Measurements from ENCODE around the gene FHIP2A. TPM values are rescaled to one million over a fixed set of nuclear protein-coding genes. Genes with fewer than 3 reads are reported as not detected.

FHIP2A gene
- total and polyA plus RNA-seq, 2 experiments from 2014 or later, result 6.7 to 11.8 TPM

DNA sequence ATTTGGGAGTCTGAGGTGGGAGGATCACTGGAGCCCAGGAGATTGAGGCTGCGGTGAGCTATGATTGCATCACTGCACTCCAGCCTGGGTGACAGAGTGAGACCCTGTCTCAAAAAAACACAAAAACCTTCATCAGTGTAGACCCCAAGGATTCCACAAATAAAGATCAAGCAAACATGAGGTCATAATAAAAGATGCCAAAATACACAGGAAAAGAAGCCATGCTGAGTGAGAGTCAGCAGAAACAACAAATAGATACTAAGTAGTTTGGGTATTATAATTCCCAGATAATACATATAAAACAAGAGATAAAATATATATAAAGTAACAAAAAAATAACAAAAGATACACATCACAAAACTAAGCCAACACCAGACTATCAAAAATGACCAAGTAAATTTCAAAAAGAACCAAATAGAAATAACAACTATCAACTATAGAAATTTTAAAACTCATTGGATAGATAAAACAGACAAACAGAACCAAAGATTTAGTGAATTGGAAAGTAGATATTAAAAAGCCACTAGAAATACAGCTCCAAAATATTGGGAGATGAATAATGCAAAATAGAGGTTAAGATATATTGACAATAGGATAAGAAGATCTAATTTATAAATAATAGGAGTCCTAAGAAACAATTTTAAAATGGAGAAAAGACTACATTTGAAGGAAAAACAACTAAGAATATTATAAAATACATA lies 48.9 kb upstream of the FHIP2A start:
- peaks cover 18% of the 10 kb centered on the region; the same call in 1 of the 2 replicates for H3K27me3 ChIP-seq (ENCODE audit: insufficient read depth)
- H3K4me3 ChIP-seq, result no peak overlapping the region
- no peaks in the 10 kb centered on the region for H3K4me1 ChIP-seq (ENCODE audit: insufficient read depth)
- no peak for ATAC-seq
- H3K79me2 ChIP-seq (replicated peaks; ENCODE audit: insufficient read depth), result no peaks in the 10 kb centered on the region
- H3K27ac ChIP-seq (ENCODE audit: low read depth), result no peak overlapping the region
- TF ChIP-seq STAT1 (IDR thresholded peaks at IDR 0.05; ENCODE audit: unreplicated experiment), result no peak
- TF ChIP-seq NANOG (IDR thresholded peaks at IDR 0.05; ENCODE audit: borderline replicate concordance), result no peak
- TF ChIP-seq CREB1 (CRISPR knock-in tag; IDR thresholded peaks at IDR 0.05; ENCODE audit: low read depth), result no peak
- TF ChIP-seq ZNF462 (CRISPR knock-in tag; IDR thresholded peaks at IDR 0.05), result no peak
- TF ChIP-seq EZH2 (IDR thresholded peaks at IDR 0.05; ENCODE audit: low read depth, unreplicated experiment), result no peak
- TF ChIP-seq, protein P1, sequence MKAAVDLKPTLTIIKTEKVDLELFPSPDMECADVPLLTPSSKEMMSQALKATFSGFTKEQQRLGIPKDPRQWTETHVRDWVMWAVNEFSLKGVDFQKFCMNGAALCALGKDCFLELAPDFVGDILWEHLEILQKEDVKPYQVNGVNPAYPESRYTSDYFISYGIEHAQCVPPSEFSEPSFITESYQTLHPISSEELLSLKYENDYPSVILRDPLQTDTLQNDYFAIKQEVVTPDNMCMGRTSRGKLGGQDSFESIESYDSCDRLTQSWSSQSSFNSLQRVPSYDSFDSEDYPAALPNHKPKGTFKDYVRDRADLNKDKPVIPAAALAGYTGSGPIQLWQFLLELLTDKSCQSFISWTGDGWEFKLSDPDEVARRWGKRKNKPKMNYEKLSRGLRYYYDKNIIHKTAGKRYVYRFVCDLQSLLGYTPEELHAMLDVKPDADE (IDR thresholded peaks at IDR 0.05), result no peak
- TF ChIP-seq POLR2AphosphoS5 (IDR thresholded peaks at IDR 0.05; ENCODE audit: low read depth), result no peak
- TF ChIP-seq REST (IDR thresholded peaks at IDR 0.05; ENCODE audit: unreplicated experiment), result no peak
- no peak for TF ChIP-seq JUNB (IDR thresholded peaks at IDR 0.05; ENCODE audit: unreplicated experiment)
- TF ChIP-seq, protein P2, sequence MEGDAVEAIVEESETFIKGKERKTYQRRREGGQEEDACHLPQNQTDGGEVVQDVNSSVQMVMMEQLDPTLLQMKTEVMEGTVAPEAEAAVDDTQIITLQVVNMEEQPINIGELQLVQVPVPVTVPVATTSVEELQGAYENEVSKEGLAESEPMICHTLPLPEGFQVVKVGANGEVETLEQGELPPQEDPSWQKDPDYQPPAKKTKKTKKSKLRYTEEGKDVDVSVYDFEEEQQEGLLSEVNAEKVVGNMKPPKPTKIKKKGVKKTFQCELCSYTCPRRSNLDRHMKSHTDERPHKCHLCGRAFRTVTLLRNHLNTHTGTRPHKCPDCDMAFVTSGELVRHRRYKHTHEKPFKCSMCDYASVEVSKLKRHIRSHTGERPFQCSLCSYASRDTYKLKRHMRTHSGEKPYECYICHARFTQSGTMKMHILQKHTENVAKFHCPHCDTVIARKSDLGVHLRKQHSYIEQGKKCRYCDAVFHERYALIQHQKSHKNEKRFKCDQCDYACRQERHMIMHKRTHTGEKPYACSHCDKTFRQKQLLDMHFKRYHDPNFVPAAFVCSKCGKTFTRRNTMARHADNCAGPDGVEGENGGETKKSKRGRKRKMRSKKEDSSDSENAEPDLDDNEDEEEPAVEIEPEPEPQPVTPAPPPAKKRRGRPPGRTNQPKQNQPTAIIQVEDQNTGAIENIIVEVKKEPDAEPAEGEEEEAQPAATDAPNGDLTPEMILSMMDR (conservative IDR thresholded peaks at IDR 0.05; ENCODE audit: low read depth in 2 of 2), result no peak
- TF ChIP-seq ZNF114 (CRISPR knock-in tag; IDR thresholded peaks at IDR 0.05), result no peak
- no peak for TF ChIP-seq EZH2phosphoT487 (IDR thresholded peaks at IDR 0.05; ENCODE audit: unreplicated experiment)
- no peak for TF ChIP-seq ZNF331 (CRISPR knock-in tag; IDR thresholded peaks at IDR 0.05; ENCODE audit: low read depth)
- H4K20me1 ChIP-seq (replicated peaks; ENCODE audit: insufficient read depth), result no peaks in the 10 kb centered on the region
- no peaks in the 10 kb centered on the region for H3K36me3 ChIP-seq (ENCODE audit: insufficient read depth)
- H3F3A ChIP-seq (replicated peaks; ENCODE audit: low read depth), result no peaks in the 10 kb centered on the region; the same call in 1 of the 2 replicates
- H3K4me1 Mint-ChIP-seq, result no peaks in the 10 kb centered on the region
- H3K4me2 ChIP-seq, result no peak overlapping the region
- no peaks in the 10 kb centered on the region for H3K9me2 ChIP-seq (ENCODE audit: insufficient read depth)
- DNase-seq (ENCODE audit: low spot score), result no peak
- no peak overlapping the region for H2AFZ ChIP-seq
- H3K27me3 Mint-ChIP-seq (ENCODE audit: insufficient read depth, low read depth, poor library complexity), result peaks cover 8% of the 10 kb centered on the region
- H3K27ac Mint-ChIP-seq, result no peak overlapping the region
- H3K9me3 Mint-ChIP-seq, result no peaks in the 10 kb centered on the region
- no peaks in the 10 kb centered on the region for H3K36me3 Mint-ChIP-seq (ENCODE audit: low read depth)
- no peak overlapping the region for H3K4me3 Mint-ChIP-seq
